Loucy (cell line): Measurements from ENCODE around the gene FAM222B.

ENCODE experiments used
- CTCF ChIP-seq: fragments of 200-600 bp; sonication (generic); conservative IDR thresholded peaks from 2 replicates; pipeline ENCODE4 v1.5.1; 2014; ENCODE audit warnings: mild to moderate bottlenecking, antibody characterized with exemption, low read length
- EZH2phosphoT487 ChIP-seq: fragments of 200-600 bp; IDR thresholded peaks from 2 replicates; pipeline ENCODE4 v1.6.1; 2018; ENCODE audit warnings: antibody characterized with exemption, mild to moderate bottlenecking, moderate library complexity, borderline replicate concordance

- TF ChIP-seq CTCF (no peak), EZH2phosphoT487 (no peak)
Observed at GRCh38 chr17:28723159-28723835, 119.3 kb downstream of the FAM222B start.
